WTC11 (cell line): Measurements from ENCODE around the gene EVC. TPM values are rescaled to one million over a fixed set of nuclear protein-coding genes. Genes with fewer than 3 reads are reported as not detected.

Source experiments
- ATAC-seq: fragments of 200-7000 bp; cut with Tn5 transposase; 2 replicates; pipeline ENCODE4 v1.10.0; 2021; ENCODE audit warnings: mild to moderate bottlenecking, moderate library complexity
- CTCF ChIA-PET: fragments of 300-600 bp; sonication (Branson Sonifier 250); formaldehyde crosslinking; loops from one replicate; lab custom pipeline; 2021; ENCODE audit warnings: antibody characterized with exemption; lab: Charles Lee
- POLR2A ChIA-PET: fragments of 350-600 bp; sonication (Branson Sonifier 250); formaldehyde crosslinking; loops from one replicate; lab custom pipeline; 2021; ENCODE audit warnings: antibody characterized with exemption; lab: Charles Lee
- DNase-seq: peaks from one replicate; pipeline ENCODE4 v3.0.0; 2021; ENCODE audit warnings: low spot score
- H3K27ac Mint-ChIP-seq: 2 replicates; pipeline ENCODE4 v1.8.0; 2021; ENCODE audit warnings: mixed read lengths
- H3K27me3 Mint-ChIP-seq: 2 replicates; pipeline ENCODE4 v1.8.0; 2021; ENCODE audit warnings: low read depth, mild to moderate bottlenecking, moderate library complexity, mixed read lengths
- H3K36me3 Mint-ChIP-seq: 2 replicates; pipeline ENCODE4 v1.8.0; 2021; ENCODE audit warnings: mixed read lengths
- H3K4me1 Mint-ChIP-seq: 2 replicates; pipeline ENCODE4 v1.8.0; 2022; ENCODE audit warnings: mixed read lengths
- H3K4me3 Mint-ChIP-seq: 2 replicates; pipeline ENCODE4 v1.8.0; 2021; ENCODE audit warnings: mild to moderate bottlenecking, moderate library complexity, mixed read lengths
- H3K9me3 Mint-ChIP-seq: 2 replicates; pipeline ENCODE4 v1.8.0; 2021; ENCODE audit warnings: mixed read lengths
- CBFB ChIP-seq: sonication (generic); formaldehyde crosslinking; IDR thresholded peaks from 2 replicates; pipeline ENCODE4 v1.8.1; 2022; ENCODE audit warnings: mild to moderate bottlenecking, low read depth, missing genetic modification reagents
- CREM ChIP-seq: sonication (generic); formaldehyde crosslinking; IDR thresholded peaks from 2 replicates; pipeline ENCODE4 v1.8.1; 2022; ENCODE audit warnings: mild to moderate bottlenecking, missing genetic modification reagents, moderate library complexity
- EMX1 ChIP-seq: fragments of 250-450 bp; sonication (Bioruptor Pico); IDR thresholded peaks from 2 replicates; pipeline ENCODE4 v1.8.0; 2021; ENCODE audit warnings: mild to moderate bottlenecking
- ESRRA ChIP-seq: sonication (generic); formaldehyde crosslinking; IDR thresholded peaks from 2 replicates; pipeline ENCODE4 v1.8.1; 2022; ENCODE audit warnings: mild to moderate bottlenecking, missing genetic modification reagents, borderline replicate concordance
- FOXJ3 ChIP-seq: sonication (generic); formaldehyde crosslinking; IDR thresholded peaks from 2 replicates; pipeline ENCODE4 v1.9.0; 2021; ENCODE audit warnings: missing genetic modification reagents, mild to moderate bottlenecking, borderline replicate concordance
- FOXK1 ChIP-seq: sonication (generic); formaldehyde crosslinking; IDR thresholded peaks from 2 replicates; pipeline ENCODE4 v1.8.0; 2022; ENCODE audit warnings: mild to moderate bottlenecking, moderate library complexity, missing genetic modification reagents
- GTF2I ChIP-seq: fragments of 250-450 bp; sonication (Bioruptor Pico); conservative IDR thresholded peaks from 2 replicates; pipeline ENCODE4 v1.4.0; 2021; ENCODE audit warnings: mild to moderate bottlenecking
- IRF2 ChIP-seq: sonication (generic); formaldehyde crosslinking; IDR thresholded peaks from 2 replicates; pipeline ENCODE4 v1.8.0; 2022; ENCODE audit warnings: low read depth, missing genetic modification reagents, borderline replicate concordance
- KAT7 ChIP-seq: sonication (generic); formaldehyde crosslinking; IDR thresholded peaks from 2 replicates; pipeline ENCODE4 v1.8.1; 2023; ENCODE audit warnings: missing genetic modification reagents, mild to moderate bottlenecking, borderline replicate concordance
- NFATC4 ChIP-seq: fragments of 250-450 bp; sonication (Bioruptor Pico); IDR thresholded peaks from 2 replicates; pipeline ENCODE4 v1.9.0; 2021; ENCODE audit warnings: mild to moderate bottlenecking
- RELA ChIP-seq: sonication (generic); formaldehyde crosslinking; IDR thresholded peaks from 2 replicates; pipeline ENCODE4 v1.8.1; 2022; ENCODE audit warnings: missing genetic modification reagents, mild to moderate bottlenecking, borderline replicate concordance
- SMAD4 ChIP-seq: sonication (generic); formaldehyde crosslinking; IDR thresholded peaks from 2 replicates; pipeline ENCODE4 v1.8.0; 2022; ENCODE audit warnings: mild to moderate bottlenecking, missing genetic modification reagents
- SP1 ChIP-seq: sonication (generic); formaldehyde crosslinking; conservative IDR thresholded peaks from 2 replicates; pipeline ENCODE4 v1.8.1; 2022; ENCODE audit warnings: missing genetic modification reagents
- TP53 ChIP-seq: sonication (generic); formaldehyde crosslinking; IDR thresholded peaks from 2 replicates; pipeline ENCODE4 v1.8.1; 2023; ENCODE audit warnings: mild to moderate bottlenecking, missing genetic modification reagents
- ZNF121 ChIP-seq: sonication (generic); formaldehyde crosslinking; IDR thresholded peaks from 2 replicates; pipeline ENCODE4 v1.8.0; 2023; ENCODE audit warnings: missing genetic modification reagents
- ZNF138 ChIP-seq: sonication (generic); formaldehyde crosslinking; conservative IDR thresholded peaks from 2 replicates; pipeline ENCODE4 v1.8.1; 2022; ENCODE audit warnings: mild to moderate bottlenecking, moderate library complexity, missing genetic modification reagents
- ZNF219 ChIP-seq: sonication (generic); formaldehyde crosslinking; IDR thresholded peaks from 2 replicates; pipeline ENCODE4 v1.8.0; 2023; ENCODE audit warnings: missing genetic modification reagents, mild to moderate bottlenecking, borderline replicate concordance
- ZNF396 ChIP-seq: fragments of 250-450 bp; sonication (Bioruptor Pico); IDR thresholded peaks from 2 replicates; pipeline ENCODE4 v1.8.0; 2021; ENCODE audit warnings: mild to moderate bottlenecking, moderate library complexity, borderline replicate concordance
- total RNA-seq: library from RNA; stranded (reverse); gene quantifications from 3 replicates; pipeline ENCODE4 v1.2.3, GENCODE V29; 2021
- TF ChIP-seq, protein P1 (sequence below): sonication (generic); formaldehyde crosslinking; IDR thresholded peaks from 2 replicates; pipeline ENCODE4 v1.8.0; 2022; ENCODE audit warnings: mild to moderate bottlenecking, missing genetic modification reagents
- TF ChIP-seq, protein P2 (sequence below): sonication (generic); formaldehyde crosslinking; IDR thresholded peaks from 2 replicates; pipeline ENCODE4 v1.8.1; 2023; ENCODE audit warnings: mild to moderate bottlenecking, missing genetic modification reagents
- TF ChIP-seq, protein P3 (sequence below): sonication (generic); formaldehyde crosslinking; IDR thresholded peaks from 2 replicates; pipeline ENCODE4 v1.8.1; 2023; ENCODE audit warnings: mild to moderate bottlenecking, missing genetic modification reagents, moderate library complexity
- TF ChIP-seq, protein P4 (sequence below): sonication (generic); formaldehyde crosslinking; IDR thresholded peaks from 2 replicates; pipeline ENCODE4 v1.8.1; 2022; ENCODE audit warnings: missing genetic modification reagents, borderline replicate concordance
- TF ChIP-seq, protein P5 (sequence below): sonication (generic); formaldehyde crosslinking; IDR thresholded peaks from 2 replicates; pipeline ENCODE4 v1.8.0; 2023; ENCODE audit warnings: mild to moderate bottlenecking, missing genetic modification reagents

EVC gene
- total RNA-seq, 1 experiment from 2014 or later: 12.5 TPM

DNA sequence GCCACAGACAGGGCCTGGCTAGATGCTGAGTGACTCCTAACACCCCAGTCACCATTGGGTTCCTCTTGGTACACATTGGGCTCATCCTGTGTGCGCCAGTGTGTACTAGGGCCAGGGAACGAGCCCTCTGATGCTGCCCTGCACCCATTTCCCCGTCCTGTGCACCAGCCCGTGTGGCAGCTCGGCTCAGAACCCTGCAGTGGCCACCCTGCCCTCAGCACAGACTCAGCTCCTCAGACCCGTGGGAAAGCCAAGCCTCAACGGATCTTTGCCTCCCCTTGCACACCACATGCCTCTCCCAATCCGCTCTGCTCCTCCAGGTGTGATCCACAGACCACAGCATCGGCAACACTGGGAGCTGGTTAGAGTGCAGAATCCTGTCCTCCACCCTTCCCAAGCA lies 38.6 kb downstream of the EVC start (continued):
- TF ChIP-seq IRF2 (no peak), NFATC4 (CRISPR knock-in tag) (no peak), SMAD4 (CRISPR knock-in tag) (no peak), ZNF121 (CRISPR knock-in tag) (no peak), ZNF396 (CRISPR knock-in tag) (no peak)
- TF ChIP-seq, protein P1, sequence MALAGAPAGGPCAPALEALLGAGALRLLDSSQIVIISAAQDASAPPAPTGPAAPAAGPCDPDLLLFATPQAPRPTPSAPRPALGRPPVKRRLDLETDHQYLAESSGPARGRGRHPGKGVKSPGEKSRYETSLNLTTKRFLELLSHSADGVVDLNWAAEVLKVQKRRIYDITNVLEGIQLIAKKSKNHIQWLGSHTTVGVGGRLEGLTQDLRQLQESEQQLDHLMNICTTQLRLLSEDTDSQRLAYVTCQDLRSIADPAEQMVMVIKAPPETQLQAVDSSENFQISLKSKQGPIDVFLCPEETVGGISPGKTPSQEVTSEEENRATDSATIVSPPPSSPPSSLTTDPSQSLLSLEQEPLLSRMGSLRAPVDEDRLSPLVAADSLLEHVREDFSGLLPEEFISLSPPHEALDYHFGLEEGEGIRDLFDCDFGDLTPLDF (CRISPR knock-in tag): no peak

DNA sequence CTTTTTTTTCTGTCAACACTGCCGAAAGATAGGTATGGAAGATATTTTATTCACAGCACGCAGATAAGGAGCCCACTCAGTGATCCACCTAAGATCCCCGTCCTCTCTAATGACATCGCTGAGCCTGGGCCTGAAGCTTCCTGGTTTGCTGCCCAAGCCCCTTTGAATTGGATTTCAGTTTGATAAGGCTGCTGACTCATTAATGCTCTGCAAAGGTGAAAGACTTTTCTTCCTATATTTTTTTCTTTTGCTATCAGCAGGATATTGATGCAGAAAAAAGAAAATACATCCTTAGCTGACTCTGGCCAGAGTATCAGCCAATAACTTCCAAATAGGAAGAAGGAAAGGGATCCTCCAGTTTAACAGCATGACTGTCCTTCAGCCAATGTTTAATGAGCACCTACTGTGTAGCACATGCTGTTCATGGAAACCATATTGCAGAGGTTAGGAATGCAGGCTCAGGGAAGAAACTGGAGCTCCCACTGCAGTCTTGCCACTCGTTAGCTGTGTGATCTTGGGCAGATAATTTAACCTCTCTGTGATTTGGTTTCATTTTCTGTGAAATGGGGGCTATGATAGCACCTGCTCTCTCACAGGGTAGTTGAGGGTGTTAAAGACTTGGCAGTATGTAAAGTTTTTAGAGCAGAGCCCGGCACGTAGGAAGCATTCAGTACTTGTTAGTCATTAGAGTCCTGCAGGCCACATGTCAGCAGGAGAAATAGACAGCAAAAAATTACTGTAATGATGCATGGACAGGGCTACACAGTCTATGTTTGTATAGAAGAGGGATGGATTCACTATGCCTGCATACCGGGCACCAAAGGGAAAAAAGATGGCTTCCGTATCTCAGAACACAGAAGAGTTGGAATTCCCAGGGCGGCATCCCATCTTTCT lies 39.3 kb downstream of the EVC start:
- ChIA-PET CTCF (interaction anchor here (2.2 to 2.3 kb wide), 2 partner anchors 13 to 350 kb away, joined by 5 to 8 read pairs; no protein-coding TSS in a partner anchor), POLR2A (no interaction called here)
- peaks cover 34% of the 10 kb centered on the region for H3K36me3 Mint-ChIP-seq
- DNase-seq (no peak), ATAC-seq (no peak)
- H3K27me3 Mint-ChIP-seq: no peaks in the 10 kb centered on the region; the same call in 1 of the 2 replicates
- TF ChIP-seq FOXK1 (CRISPR knock-in tag) (no peak), SP1 (CRISPR knock-in tag) (no peak), EMX1 (CRISPR knock-in tag) (no peak), ESRRA (CRISPR knock-in tag) (no peak), RELA (CRISPR knock-in tag) (no peak), CREM (CRISPR knock-in tag) (no peak), KAT7 (CRISPR knock-in tag) (no peak), ZNF219 (no peak), TP53 (no peak), ZNF138 (CRISPR knock-in tag) (no peak), GTF2I (no peak), CBFB (CRISPR knock-in tag) (no peak), FOXJ3 (CRISPR knock-in tag) (no peak)
- TF ChIP-seq, protein P2, sequence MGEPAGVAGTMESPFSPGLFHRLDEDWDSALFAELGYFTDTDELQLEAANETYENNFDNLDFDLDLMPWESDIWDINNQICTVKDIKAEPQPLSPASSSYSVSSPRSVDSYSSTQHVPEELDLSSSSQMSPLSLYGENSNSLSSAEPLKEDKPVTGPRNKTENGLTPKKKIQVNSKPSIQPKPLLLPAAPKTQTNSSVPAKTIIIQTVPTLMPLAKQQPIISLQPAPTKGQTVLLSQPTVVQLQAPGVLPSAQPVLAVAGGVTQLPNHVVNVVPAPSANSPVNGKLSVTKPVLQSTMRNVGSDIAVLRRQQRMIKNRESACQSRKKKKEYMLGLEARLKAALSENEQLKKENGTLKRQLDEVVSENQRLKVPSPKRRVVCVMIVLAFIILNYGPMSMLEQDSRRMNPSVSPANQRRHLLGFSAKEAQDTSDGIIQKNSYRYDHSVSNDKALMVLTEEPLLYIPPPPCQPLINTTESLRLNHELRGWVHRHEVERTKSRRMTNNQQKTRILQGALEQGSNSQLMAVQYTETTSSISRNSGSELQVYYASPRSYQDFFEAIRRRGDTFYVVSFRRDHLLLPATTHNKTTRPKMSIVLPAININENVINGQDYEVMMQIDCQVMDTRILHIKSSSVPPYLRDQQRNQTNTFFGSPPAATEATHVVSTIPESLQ: no peak
- TF ChIP-seq, protein P3, sequence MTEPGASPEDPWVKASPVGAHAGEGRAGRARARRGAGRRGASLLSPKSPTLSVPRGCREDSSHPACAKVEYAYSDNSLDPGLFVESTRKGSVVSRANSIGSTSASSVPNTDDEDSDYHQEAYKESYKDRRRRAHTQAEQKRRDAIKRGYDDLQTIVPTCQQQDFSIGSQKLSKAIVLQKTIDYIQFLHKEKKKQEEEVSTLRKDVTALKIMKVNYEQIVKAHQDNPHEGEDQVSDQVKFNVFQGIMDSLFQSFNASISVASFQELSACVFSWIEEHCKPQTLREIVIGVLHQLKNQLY (CRISPR knock-in tag): no peak
- TF ChIP-seq, protein P4, sequence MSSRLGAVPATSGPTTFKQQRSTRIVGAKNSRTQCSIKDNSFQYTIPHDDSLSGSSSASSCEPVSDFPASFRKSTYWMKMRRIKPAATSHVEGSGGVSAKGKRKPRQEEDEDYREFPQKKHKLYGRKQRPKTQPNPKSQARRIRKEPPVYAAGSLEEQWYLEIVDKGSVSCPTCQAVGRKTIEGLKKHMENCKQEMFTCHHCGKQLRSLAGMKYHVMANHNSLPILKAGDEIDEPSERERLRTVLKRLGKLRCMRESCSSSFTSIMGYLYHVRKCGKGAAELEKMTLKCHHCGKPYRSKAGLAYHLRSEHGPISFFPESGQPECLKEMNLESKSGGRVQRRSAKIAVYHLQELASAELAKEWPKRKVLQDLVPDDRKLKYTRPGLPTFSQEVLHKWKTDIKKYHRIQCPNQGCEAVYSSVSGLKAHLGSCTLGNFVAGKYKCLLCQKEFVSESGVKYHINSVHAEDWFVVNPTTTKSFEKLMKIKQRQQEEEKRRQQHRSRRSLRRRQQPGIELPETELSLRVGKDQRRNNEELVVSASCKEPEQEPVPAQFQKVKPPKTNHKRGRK (CRISPR knock-in tag): no peak
- TF ChIP-seq, protein P5, sequence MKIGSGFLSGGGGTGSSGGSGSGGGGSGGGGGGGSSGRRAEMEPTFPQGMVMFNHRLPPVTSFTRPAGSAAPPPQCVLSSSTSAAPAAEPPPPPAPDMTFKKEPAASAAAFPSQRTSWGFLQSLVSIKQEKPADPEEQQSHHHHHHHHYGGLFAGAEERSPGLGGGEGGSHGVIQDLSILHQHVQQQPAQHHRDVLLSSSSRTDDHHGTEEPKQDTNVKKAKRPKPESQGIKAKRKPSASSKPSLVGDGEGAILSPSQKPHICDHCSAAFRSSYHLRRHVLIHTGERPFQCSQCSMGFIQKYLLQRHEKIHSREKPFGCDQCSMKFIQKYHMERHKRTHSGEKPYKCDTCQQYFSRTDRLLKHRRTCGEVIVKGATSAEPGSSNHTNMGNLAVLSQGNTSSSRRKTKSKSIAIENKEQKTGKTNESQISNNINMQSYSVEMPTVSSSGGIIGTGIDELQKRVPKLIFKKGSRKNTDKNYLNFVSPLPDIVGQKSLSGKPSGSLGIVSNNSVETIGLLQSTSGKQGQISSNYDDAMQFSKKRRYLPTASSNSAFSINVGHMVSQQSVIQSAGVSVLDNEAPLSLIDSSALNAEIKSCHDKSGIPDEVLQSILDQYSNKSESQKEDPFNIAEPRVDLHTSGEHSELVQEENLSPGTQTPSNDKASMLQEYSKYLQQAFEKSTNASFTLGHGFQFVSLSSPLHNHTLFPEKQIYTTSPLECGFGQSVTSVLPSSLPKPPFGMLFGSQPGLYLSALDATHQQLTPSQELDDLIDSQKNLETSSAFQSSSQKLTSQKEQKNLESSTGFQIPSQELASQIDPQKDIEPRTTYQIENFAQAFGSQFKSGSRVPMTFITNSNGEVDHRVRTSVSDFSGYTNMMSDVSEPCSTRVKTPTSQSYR (CRISPR knock-in tag): no peak
- H3K4me1 Mint-ChIP-seq: peaks cover 42% of the 10 kb centered on the region
- peak overlapping the region; percentile 14; the same call in 1 of the 2 replicates for H3K27ac Mint-ChIP-seq
- no peak overlapping the region for H3K4me3 Mint-ChIP-seq
- no peaks in the 10 kb centered on the region for H3K9me3 Mint-ChIP-seq
